Measurements from ENCODE around the gene HHAT. TPM values are rescaled to one million over a fixed set of nuclear protein-coding genes. Genes with fewer than 3 reads are reported as not detected.

HHAT gene
- total and polyA plus RNA-seq, 2 of the 13 experiments (the other 11 are each of a cell fraction or from before 2014, with no cell fraction given): 2.6 to 4.9 TPM

DNA sequence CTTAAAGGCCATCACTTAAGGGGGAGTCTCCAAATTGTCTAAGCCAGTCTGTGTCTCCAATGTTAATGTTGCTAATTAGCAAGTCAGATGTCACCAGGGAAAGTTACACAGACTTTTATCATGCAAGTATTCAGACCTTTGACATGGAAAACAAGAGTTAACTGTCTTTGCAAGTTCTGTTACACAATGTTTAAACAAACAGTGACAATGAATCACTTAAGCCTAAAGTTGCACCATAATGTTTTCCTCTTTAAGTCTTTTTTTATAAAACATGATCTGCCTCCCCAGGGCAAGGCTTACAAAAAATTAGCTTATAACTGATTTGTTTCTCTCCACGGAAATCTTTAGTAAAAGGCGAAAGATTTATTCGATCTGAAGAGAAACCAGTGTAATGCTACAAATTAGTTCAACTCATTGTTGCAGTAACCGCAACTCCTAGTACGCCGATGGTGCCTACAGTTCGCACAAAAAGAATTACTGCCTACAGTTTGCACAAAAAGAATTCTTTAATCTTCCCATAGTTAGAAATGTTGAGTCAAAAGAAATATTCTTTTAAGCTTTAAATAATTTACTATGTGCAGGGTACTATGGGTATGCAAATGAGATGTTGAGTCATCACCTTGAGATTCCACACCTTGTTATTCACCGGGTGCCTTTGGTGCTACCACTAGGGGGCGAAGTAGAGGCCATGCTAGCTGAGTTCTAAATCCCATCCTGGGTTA lies 45.3 kb downstream of the HHAT start (continued):
- TF ChIP-seq, protein P1, sequence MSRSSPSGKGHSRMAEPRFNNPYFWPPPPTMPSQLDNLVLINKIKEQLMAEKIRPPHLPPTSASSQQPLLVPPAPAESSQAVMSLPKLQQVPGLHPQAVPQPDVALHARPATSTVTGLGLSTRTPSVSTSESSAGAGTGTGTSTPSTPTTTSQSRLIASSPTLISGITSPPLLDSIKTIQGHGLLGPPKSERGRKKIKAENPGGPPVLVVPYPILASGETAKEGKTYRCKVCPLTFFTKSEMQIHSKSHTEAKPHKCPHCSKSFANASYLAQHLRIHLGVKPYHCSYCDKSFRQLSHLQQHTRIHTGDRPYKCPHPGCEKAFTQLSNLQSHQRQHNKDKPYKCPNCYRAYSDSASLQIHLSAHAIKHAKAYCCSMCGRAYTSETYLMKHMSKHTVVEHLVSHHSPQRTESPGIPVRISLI (CRISPR knock-in tag; IDR thresholded peaks at IDR 0.05; ENCODE audit: borderline replicate concordance): peak; percentile 88
- no peak for TF ChIP-seq ELF1 (CRISPR knock-in tag; IDR thresholded peaks at IDR 0.05)
- TF ChIP-seq RXRA (CRISPR knock-in tag; IDR thresholded peaks at IDR 0.05): no peak
- TF ChIP-seq KMT2B (CRISPR knock-in tag; IDR thresholded peaks at IDR 0.05): 0 out of 2 replicates have a peak, but pooled peaks have one; percentile 33
- no peak for TF ChIP-seq SCMH1 (CRISPR knock-in tag; IDR thresholded peaks at IDR 0.05; ENCODE audit: borderline replicate concordance)
- TF ChIP-seq ZMYM3 (CRISPR knock-in tag; IDR thresholded peaks at IDR 0.05): no peak
- TF ChIP-seq ZNF605 (CRISPR knock-in tag; IDR thresholded peaks at IDR 0.05): no peak
- TF ChIP-seq, protein P2, sequence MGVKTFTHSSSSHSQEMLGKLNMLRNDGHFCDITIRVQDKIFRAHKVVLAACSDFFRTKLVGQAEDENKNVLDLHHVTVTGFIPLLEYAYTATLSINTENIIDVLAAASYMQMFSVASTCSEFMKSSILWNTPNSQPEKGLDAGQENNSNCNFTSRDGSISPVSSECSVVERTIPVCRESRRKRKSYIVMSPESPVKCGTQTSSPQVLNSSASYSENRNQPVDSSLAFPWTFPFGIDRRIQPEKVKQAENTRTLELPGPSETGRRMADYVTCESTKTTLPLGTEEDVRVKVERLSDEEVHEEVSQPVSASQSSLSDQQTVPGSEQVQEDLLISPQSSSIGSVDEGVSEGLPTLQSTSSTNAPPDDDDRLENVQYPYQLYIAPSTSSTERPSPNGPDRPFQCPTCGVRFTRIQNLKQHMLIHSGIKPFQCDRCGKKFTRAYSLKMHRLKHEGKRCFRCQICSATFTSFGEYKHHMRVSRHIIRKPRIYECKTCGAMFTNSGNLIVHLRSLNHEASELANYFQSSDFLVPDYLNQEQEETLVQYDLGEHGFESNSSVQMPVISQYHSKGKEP (CRISPR knock-in tag; IDR thresholded peaks at IDR 0.05): no peak
- TF ChIP-seq ZNF382 (CRISPR knock-in tag; IDR thresholded peaks at IDR 0.05; ENCODE audit: borderline replicate concordance): no peak
- TF ChIP-seq ARNT (IDR thresholded peaks at IDR 0.05): no peak
- TF ChIP-seq, protein P3, sequence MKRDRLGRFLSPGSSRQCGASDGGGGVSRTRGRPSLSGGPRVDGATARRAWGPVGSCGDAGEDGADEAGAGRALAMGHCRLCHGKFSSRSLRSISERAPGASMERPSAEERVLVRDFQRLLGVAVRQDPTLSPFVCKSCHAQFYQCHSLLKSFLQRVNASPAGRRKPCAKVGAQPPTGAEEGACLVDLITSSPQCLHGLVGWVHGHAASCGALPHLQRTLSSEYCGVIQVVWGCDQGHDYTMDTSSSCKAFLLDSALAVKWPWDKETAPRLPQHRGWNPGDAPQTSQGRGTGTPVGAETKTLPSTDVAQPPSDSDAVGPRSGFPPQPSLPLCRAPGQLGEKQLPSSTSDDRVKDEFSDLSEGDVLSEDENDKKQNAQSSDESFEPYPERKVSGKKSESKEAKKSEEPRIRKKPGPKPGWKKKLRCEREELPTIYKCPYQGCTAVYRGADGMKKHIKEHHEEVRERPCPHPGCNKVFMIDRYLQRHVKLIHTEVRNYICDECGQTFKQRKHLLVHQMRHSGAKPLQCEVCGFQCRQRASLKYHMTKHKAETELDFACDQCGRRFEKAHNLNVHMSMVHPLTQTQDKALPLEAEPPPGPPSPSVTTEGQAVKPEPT (CRISPR knock-in tag; IDR thresholded peaks at IDR 0.05; ENCODE audit: low read depth): no peak
- no peak for TF ChIP-seq RFX3 (CRISPR knock-in tag; IDR thresholded peaks at IDR 0.05)
- TF ChIP-seq PHB2 (IDR thresholded peaks at IDR 0.05; ENCODE audit: partially characterized antibody): no peak
- peak; percentile 96 for TF ChIP-seq PPARG (CRISPR knock-in tag; conservative IDR thresholded peaks at IDR 0.05)
- TF ChIP-seq HDAC2 (CRISPR knock-in tag; IDR thresholded peaks at IDR 0.05): peak; percentile 48; the same call in 1 of the 2 replicates
- TF ChIP-seq HNF4A (CRISPR knock-in tag; IDR thresholded peaks at IDR 0.05): peak; percentile 58
- peak; percentile 84 for TF ChIP-seq GATA4 (IDR thresholded peaks at IDR 0.05; ENCODE audit: borderline replicate concordance, low read depth)
- 0 out of 2 replicates have a peak, but pooled peaks have one; percentile 47 for TF ChIP-seq ZNF747 (CRISPR knock-in tag; IDR thresholded peaks at IDR 0.05; ENCODE audit: borderline replicate concordance)
- TF ChIP-seq ZNF543 (CRISPR knock-in tag; IDR thresholded peaks at IDR 0.05): no peak
- TF ChIP-seq ETV5 (CRISPR knock-in tag; IDR thresholded peaks at IDR 0.05; ENCODE audit: borderline replicate concordance): no peak; the same call in 1 of the 2 replicates
